ENCODE measurements around the gene CHAC2. TPM values are rescaled to one million over a fixed set of nuclear protein-coding genes. Genes with fewer than 3 reads are reported as not detected.

Gene CHAC2
- total RNA-seq, 1 experiment from 2014 or later, result 8.8 TPM

GRCh38 chr2:53727921-53728320 lies 39.7 kb upstream of the CHAC2 start:
- DNase-seq, result no peak
- H3K4me3 Mint-ChIP-seq (ENCODE audit: low read depth, unreplicated experiment), result no peak overlapping the region
- H3K36me3 Mint-ChIP-seq (ENCODE audit: insufficient read depth, unreplicated experiment), result no peaks in the 10 kb centered on the region
- no peaks in the 10 kb centered on the region for H3K4me1 Mint-ChIP-seq (ENCODE audit: low read depth, unreplicated experiment)
- no peaks in the 10 kb centered on the region for H3K9me3 Mint-ChIP-seq (ENCODE audit: low read depth, unreplicated experiment)
- no TSS peak for BruUV-seq (replicated peaks)
- no peaks in the 10 kb centered on the region for H3K27me3 Mint-ChIP-seq (ENCODE audit: unreplicated experiment)
- intact Hi-C loops (cut with micrococcal nuclease; ENCODE audit: unreplicated experiment), result no loop called here
- TF ChIP-seq, protein P1, sequence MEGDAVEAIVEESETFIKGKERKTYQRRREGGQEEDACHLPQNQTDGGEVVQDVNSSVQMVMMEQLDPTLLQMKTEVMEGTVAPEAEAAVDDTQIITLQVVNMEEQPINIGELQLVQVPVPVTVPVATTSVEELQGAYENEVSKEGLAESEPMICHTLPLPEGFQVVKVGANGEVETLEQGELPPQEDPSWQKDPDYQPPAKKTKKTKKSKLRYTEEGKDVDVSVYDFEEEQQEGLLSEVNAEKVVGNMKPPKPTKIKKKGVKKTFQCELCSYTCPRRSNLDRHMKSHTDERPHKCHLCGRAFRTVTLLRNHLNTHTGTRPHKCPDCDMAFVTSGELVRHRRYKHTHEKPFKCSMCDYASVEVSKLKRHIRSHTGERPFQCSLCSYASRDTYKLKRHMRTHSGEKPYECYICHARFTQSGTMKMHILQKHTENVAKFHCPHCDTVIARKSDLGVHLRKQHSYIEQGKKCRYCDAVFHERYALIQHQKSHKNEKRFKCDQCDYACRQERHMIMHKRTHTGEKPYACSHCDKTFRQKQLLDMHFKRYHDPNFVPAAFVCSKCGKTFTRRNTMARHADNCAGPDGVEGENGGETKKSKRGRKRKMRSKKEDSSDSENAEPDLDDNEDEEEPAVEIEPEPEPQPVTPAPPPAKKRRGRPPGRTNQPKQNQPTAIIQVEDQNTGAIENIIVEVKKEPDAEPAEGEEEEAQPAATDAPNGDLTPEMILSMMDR (IDR thresholded peaks at IDR 0.05; ENCODE audit: unreplicated experiment), result no peak
- no peak overlapping the region for H3K27ac Mint-ChIP-seq (ENCODE audit: unreplicated experiment)
- CTCF ChIA-PET, result no interaction called here

GRCh38 chr2:53729143-53729762 lies 38.4 kb upstream of the CHAC2 start:
- TF ChIP-seq, protein P1 (IDR thresholded peaks at IDR 0.05; ENCODE audit: unreplicated experiment), result no peak
- intact Hi-C loops (cut with micrococcal nuclease; ENCODE audit: unreplicated experiment), result no loop called here
- no peak overlapping the region for H3K27ac Mint-ChIP-seq (ENCODE audit: unreplicated experiment)
- H3K9me3 Mint-ChIP-seq (ENCODE audit: low read depth, unreplicated experiment), result no peaks in the 10 kb centered on the region
- no peaks in the 10 kb centered on the region for H3K36me3 Mint-ChIP-seq (ENCODE audit: insufficient read depth, unreplicated experiment)
- H3K4me1 Mint-ChIP-seq (ENCODE audit: low read depth, unreplicated experiment), result no peaks in the 10 kb centered on the region
- CTCF ChIA-PET, result no interaction called here
- no TSS peak for BruUV-seq (replicated peaks)
- no peak for DNase-seq
- H3K27me3 Mint-ChIP-seq (ENCODE audit: unreplicated experiment), result no peaks in the 10 kb centered on the region
- H3K4me3 Mint-ChIP-seq (ENCODE audit: low read depth, unreplicated experiment), result no peak overlapping the region

DNA sequence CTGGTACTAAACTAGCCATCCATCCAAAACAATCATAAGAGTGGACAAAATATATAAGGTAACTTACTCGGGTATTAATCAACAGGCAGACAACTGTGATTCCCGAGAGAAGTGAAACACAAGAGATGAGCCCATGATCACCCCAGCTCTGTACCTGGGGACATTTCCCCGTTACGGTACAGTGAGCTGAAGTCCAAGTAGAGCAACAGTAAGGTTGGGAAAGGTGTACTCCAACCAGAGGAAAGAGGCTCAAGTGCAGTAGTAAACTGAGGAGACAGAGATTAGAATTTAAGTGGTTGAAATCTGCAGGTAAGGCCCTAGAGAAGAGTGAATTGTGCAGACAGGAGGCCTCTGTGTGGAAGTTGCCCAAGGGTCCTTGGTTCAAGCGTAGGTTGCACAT lies 30.5 kb upstream of the CHAC2 start:
- no peak for DNase-seq
- Mint-ChIP-seq H3K27ac (ENCODE audit: unreplicated experiment) (no peak overlapping the region), H3K4me3 (ENCODE audit: low read depth, unreplicated experiment) (no peak overlapping the region), H3K36me3 (ENCODE audit: insufficient read depth, unreplicated experiment) (no peaks in the 10 kb centered on the region), H3K9me3 (ENCODE audit: low read depth, unreplicated experiment) (no peaks in the 10 kb centered on the region), H3K4me1 (ENCODE audit: low read depth, unreplicated experiment) (no peaks in the 10 kb centered on the region), H3K27me3 (ENCODE audit: unreplicated experiment) (no peaks in the 10 kb centered on the region)
- CTCF ChIA-PET, result no interaction called here
- no TSS peak for BruUV-seq (replicated peaks)
- intact Hi-C loops (cut with micrococcal nuclease; ENCODE audit: unreplicated experiment), result no loop called here
- TF ChIP-seq, protein P1 (IDR thresholded peaks at IDR 0.05; ENCODE audit: unreplicated experiment), result no peak

GRCh38 chr2:53739032-53739431 lies 28.6 kb upstream of the CHAC2 start:
- no peaks in the 10 kb centered on the region for H3K4me1 Mint-ChIP-seq (ENCODE audit: low read depth, unreplicated experiment)
- no peak overlapping the region for H3K27ac Mint-ChIP-seq (ENCODE audit: unreplicated experiment)
- CTCF ChIA-PET, result interaction anchor here (0.8 kb wide), 1 partner anchor 316 kb away, joined by 4 read pairs; no protein-coding TSS in a partner anchor
- no TSS peak for BruUV-seq (replicated peaks)
- no peak for DNase-seq
- H3K9me3 Mint-ChIP-seq (ENCODE audit: low read depth, unreplicated experiment), result no peaks in the 10 kb centered on the region
- H3K4me3 Mint-ChIP-seq (ENCODE audit: low read depth, unreplicated experiment), result no peak overlapping the region
- TF ChIP-seq, protein P1 (IDR thresholded peaks at IDR 0.05; ENCODE audit: unreplicated experiment), result no peak
- H3K27me3 Mint-ChIP-seq (ENCODE audit: unreplicated experiment), result no peaks in the 10 kb centered on the region
- no peaks in the 10 kb centered on the region for H3K36me3 Mint-ChIP-seq (ENCODE audit: insufficient read depth, unreplicated experiment)
- intact Hi-C loops (cut with micrococcal nuclease; ENCODE audit: unreplicated experiment), result no loop called here
